ENCODE measurements around the gene MYEOV. TPM values are rescaled to one million over a fixed set of nuclear protein-coding genes. Genes with fewer than 3 reads are reported as not detected.

Gene MYEOV
- total RNA-seq, 4 donors from 2014 or later: 1.1 TPM; not detected in 3

DNA sequence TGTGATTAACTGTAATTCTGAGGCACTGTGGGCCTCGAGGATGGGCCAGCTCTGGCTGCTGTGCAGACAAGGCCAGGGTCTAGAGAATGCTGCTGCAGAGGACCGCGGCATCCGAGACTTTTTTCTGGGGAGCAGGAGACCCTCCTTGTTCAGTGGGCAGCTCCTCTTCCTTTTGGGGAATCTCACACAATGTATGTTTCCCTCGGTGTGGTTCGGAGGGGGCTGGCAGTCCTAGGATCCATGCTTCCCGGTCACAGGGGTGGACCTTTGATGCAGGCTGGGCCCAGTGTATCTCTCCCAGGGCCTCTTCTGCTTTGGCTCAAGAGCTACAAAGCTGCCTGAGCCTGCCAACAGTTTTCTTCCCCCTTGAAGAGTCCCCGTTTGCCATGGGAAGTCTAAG is 31.5 kb downstream of the MYEOV start:
- in situ Hi-C loops (cut with MboI; ENCODE audit: low sequenced_read_pairs in 4 of 4): loop anchor here in 1 of 4 donors (10.0 kb wide), 1 partner anchor 61 kb away; no protein-coding TSS in a partner anchor
- DNase-seq: no peak
- no peaks in the 10 kb centered on the region for H3K27me3 ChIP-seq
- intact Hi-C loops (cut with DNase I; ENCODE audit: low total_unique reads): no loop called here
- no peak overlapping the region for H3K27ac ChIP-seq
- H3K4me3 ChIP-seq: no peak overlapping the region
- TF ChIP-seq, protein P1, sequence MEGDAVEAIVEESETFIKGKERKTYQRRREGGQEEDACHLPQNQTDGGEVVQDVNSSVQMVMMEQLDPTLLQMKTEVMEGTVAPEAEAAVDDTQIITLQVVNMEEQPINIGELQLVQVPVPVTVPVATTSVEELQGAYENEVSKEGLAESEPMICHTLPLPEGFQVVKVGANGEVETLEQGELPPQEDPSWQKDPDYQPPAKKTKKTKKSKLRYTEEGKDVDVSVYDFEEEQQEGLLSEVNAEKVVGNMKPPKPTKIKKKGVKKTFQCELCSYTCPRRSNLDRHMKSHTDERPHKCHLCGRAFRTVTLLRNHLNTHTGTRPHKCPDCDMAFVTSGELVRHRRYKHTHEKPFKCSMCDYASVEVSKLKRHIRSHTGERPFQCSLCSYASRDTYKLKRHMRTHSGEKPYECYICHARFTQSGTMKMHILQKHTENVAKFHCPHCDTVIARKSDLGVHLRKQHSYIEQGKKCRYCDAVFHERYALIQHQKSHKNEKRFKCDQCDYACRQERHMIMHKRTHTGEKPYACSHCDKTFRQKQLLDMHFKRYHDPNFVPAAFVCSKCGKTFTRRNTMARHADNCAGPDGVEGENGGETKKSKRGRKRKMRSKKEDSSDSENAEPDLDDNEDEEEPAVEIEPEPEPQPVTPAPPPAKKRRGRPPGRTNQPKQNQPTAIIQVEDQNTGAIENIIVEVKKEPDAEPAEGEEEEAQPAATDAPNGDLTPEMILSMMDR (IDR thresholded peaks at IDR 0.05 in 4 of 5, conservative IDR thresholded peaks at IDR 0.05 in 1 of 5): no peak
- no peak for TF ChIP-seq POLR2A (IDR thresholded peaks at IDR 0.05)
- H3K9me3 ChIP-seq: no peaks in the 10 kb centered on the region
- ATAC-seq: no peak
- H3K4me1 ChIP-seq: no peaks in the 10 kb centered on the region
- no peaks in the 10 kb centered on the region for H3K36me3 ChIP-seq

DNA sequence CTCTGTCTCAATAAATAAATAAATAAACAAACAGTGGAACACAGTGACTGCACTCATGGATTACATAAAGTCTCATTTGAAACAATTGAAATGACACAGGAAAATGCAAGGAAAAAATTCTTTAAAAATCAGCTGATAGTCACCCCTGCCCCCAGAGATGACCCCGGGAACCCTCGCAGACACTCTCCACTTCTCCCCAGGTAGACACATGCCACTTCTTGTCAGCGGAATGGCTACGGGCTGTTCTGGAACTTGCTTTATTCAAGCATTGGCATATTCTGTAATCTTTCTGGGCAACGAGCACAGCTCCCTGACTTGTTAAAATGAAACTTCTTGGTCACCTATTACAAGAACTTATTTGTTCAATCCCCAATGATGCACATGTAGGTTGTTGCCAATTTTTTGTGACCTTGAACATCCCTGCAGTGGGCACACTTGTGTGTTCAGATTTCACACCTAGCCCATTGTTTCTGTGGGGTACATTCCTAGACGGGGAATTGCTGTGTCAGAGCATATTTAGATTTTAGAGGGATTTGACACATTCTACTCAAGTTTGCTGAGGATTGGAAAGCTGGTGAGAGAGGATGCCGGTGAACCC is 32.8 kb downstream of the MYEOV start:
- intact Hi-C loops (cut with DNase I; ENCODE audit: low total_unique reads): no loop called here
- in situ Hi-C loops (cut with MboI; ENCODE audit: low sequenced_read_pairs in 4 of 4): loop anchor here in 1 of 4 donors (10.0 kb wide), 1 partner anchor 62 kb away; no protein-coding TSS in a partner anchor
- DNase-seq: no peak
- Histone ChIP-seq H3K27me3 (no peaks in the 10 kb centered on the region), H3K4me1 (no peaks in the 10 kb centered on the region), H3K4me3 (no peak overlapping the region), H3K9me3 (no peaks in the 10 kb centered on the region), H3K27ac (no peak overlapping the region), H3K36me3 (no peaks in the 10 kb centered on the region)
- TF ChIP-seq, protein P1 (IDR thresholded peaks at IDR 0.05 in 4 of 5, conservative IDR thresholded peaks at IDR 0.05 in 1 of 5): no peak
- TF ChIP-seq POLR2A (IDR thresholded peaks at IDR 0.05): no peak
- ATAC-seq: no peak

DNA sequence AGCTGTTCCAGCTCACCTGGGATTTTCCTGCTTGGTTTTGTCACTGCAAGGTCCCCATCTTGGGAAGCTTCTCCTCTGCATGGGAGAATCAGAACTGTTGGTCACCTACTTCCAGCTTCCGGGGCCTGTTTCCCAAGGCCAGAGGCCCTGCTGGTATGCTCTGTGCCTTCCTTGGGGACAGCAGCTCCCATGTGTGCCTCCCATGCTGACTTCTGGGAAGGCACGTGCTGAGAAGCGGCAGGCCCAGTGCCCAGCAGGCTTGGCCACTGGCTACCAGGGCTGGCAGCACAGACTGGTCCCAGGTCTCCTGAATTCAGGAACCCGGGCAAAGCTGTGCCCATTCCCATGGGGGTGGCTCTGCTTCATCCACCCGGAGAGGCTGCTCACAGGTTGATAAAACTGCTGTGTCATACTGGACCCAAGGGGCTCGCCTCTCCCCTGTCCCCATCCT is 33.8 kb downstream of the MYEOV start:
- Histone ChIP-seq H3K27ac (no peak overlapping the region), H3K27me3 (no peaks in the 10 kb centered on the region), H3K9me3 (no peaks in the 10 kb centered on the region), H3K4me3 (no peak overlapping the region), H3K4me1 (no peaks in the 10 kb centered on the region), H3K36me3 (no peaks in the 10 kb centered on the region)
- no peak for DNase-seq
- in situ Hi-C loops (cut with MboI; ENCODE audit: low sequenced_read_pairs in 4 of 4): loop anchor here in 1 of 4 donors (10.0 kb wide), 1 partner anchor 63 kb away; no protein-coding TSS in a partner anchor
- no peak for ATAC-seq
- intact Hi-C loops (cut with DNase I; ENCODE audit: low total_unique reads): no loop called here
- no peak for TF ChIP-seq POLR2A (IDR thresholded peaks at IDR 0.05)
- TF ChIP-seq, protein P1 (IDR thresholded peaks at IDR 0.05 in 4 of 5, conservative IDR thresholded peaks at IDR 0.05 in 1 of 5): no peak

DNA sequence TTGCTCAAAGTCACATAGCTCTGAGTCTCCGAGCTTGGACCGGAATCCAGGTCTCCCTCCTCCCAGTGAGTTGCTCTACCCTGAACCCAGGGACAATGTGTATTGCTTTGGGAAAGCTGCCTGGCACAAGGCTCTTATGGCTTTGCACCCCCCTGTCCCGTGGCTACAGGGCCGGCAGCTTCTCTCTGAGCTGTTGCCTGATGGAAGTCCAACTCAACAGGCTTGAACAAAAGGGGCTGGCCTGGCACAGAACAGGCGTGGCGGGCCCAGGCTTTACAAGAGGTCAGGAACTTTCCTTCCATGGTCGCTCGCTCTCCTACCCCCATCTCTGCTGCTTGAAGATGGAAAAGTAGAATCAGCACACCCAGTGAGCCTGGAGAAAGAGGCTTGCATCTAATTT is 34.3 kb downstream of the MYEOV start:
- Histone ChIP-seq H3K4me3 (no peak overlapping the region), H3K36me3 (no peaks in the 10 kb centered on the region), H3K27me3 (no peaks in the 10 kb centered on the region), H3K4me1 (no peaks in the 10 kb centered on the region), H3K27ac (no peak overlapping the region), H3K9me3 (no peaks in the 10 kb centered on the region)
- DNase-seq (no peak), ATAC-seq (no peak)
- intact Hi-C loops (cut with DNase I; ENCODE audit: low total_unique reads): no loop called here
- in situ Hi-C loops (cut with MboI; ENCODE audit: low sequenced_read_pairs in 4 of 4): loop anchor here in 1 of 4 donors (10.0 kb wide), 1 partner anchor 63 kb away; no protein-coding TSS in a partner anchor
- no peak for TF ChIP-seq POLR2A (IDR thresholded peaks at IDR 0.05)

DNA sequence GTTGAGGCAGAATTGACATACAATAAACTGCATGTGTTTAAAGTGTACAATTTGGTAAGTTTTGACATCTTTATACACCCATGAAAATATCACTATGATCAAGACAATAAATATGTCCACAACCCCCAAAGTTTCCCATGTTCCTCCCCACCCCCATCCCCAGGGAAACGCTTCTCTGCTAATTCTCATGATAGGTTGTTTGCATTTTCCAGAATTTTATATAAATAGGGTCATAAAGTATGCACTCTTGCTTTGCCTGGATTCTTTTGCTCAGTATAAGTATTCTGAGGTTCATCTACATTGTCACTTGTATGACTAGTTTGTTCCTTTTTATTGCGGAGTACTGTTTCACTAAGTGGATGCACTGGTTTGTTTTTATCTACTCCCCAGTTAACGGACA is 35.6 kb downstream of the MYEOV start:
- no peaks in the 10 kb centered on the region for H3K36me3 ChIP-seq
- intact Hi-C loops (cut with DNase I; ENCODE audit: low total_unique reads): no loop called here
- in situ Hi-C loops (cut with MboI; ENCODE audit: low sequenced_read_pairs in 4 of 4): loop anchor here in 1 of 4 donors (10.0 kb wide), 1 partner anchor 65 kb away; no protein-coding TSS in a partner anchor
- no peak overlapping the region for H3K4me3 ChIP-seq
- no peak for DNase-seq
- no peaks in the 10 kb centered on the region for H3K27me3 ChIP-seq
- no peak for ATAC-seq
- no peak for TF ChIP-seq POLR2A (IDR thresholded peaks at IDR 0.05)
- TF ChIP-seq, protein P1 (IDR thresholded peaks at IDR 0.05 in 4 of 5, conservative IDR thresholded peaks at IDR 0.05 in 1 of 5): no peak
- no peaks in the 10 kb centered on the region for H3K9me3 ChIP-seq
- H3K27ac ChIP-seq: no peak overlapping the region
- no peaks in the 10 kb centered on the region for H3K4me1 ChIP-seq

Measured in gastrocnemius medialis (tissue), 4 donors.